ENCODE measurements around the gene CD248.
"Not testable (repeated sequence)": the region's sequence is repeated elsewhere in the genome, so short reads cannot be mapped to it uniquely, and the experiment has no call there.

CD248 gene

GRCh38 chr11:66316849-66317251 lies at the start of gene CD248:
Gene CD248 (minus strand): TSS chr11:66317044. CDS start chr11:66317027, 17 bp downstream.
- no peak for DNase-seq (ENCODE audit: low spot score)

GRCh38 chr11:66365711-66366619 lies 49.1 kb upstream of the CD248 start:
- no peak for DNase-seq (ENCODE audit: low spot score)

GRCh38 chr11:66365166-66365565 lies 48.3 kb upstream of the CD248 start:
- DNase-seq (ENCODE audit: low spot score) = no peak

GRCh38 chr11:66363805-66364535 lies 47.1 kb upstream of the CD248 start:
- no peak for DNase-seq (ENCODE audit: low spot score)

GRCh38 chr11:66363187-66363601 lies 46.4 kb upstream of the CD248 start:
- DNase-seq (ENCODE audit: low spot score) = no peak

GRCh38 chr11:66362481-66363147 lies 45.8 kb upstream of the CD248 start:
- no peak for DNase-seq (ENCODE audit: low spot score)

GRCh38 chr11:66361502-66361941 lies 44.7 kb upstream of the CD248 start:
- no peak for DNase-seq (ENCODE audit: low spot score)

GRCh38 chr11:66360406-66361073 lies 43.7 kb upstream of the CD248 start:
- no peak for DNase-seq (ENCODE audit: low spot score)

GRCh38 chr11:66359662-66360087 lies 42.8 kb upstream of the CD248 start:
- no peak for DNase-seq (ENCODE audit: low spot score)

GRCh38 chr11:66350560-66351235 lies 33.9 kb upstream of the CD248 start:
- DNase-seq (ENCODE audit: low spot score) = not testable (repeated sequence)

- no peak for DNase-seq (ENCODE audit: low spot score)
These were observed 32.2 kb upstream of the CD248 start for GRCh38 chr11:66349084-66349386.

GRCh38 chr11:66347425-66348276 lies 30.8 kb upstream of the CD248 start, which contains the start of gene B4GAT1:
Gene B4GAT1 (minus strand): TSS chr11:66347629. CDS start chr11:66347545, 84 bp downstream.
- peak; percentile 88 for DNase-seq (ENCODE audit: low spot score)

GRCh38 chr11:66346476-66347424 lies 29.9 kb upstream of the CD248 start:
- no peak for DNase-seq (ENCODE audit: low spot score)

GRCh38 chr11:66345316-66345649 lies 28.4 kb upstream of the CD248 start:
- no peak for DNase-seq (ENCODE audit: low spot score)

- peak; percentile 96 for DNase-seq (ENCODE audit: low spot score)
These were observed 27.9 kb upstream of the CD248 start, which contains the start of gene BRMS1 for GRCh38 chr11:66344550-66345315. Gene BRMS1 (minus strand): TSS chr11:66345104. CDS start chr11:66342234, 2,870 bp downstream.

GRCh38 chr11:66343176-66343575 lies 26.3 kb upstream of the CD248 start:
- no peak for DNase-seq (ENCODE audit: low spot score)

GRCh38 chr11:66341502-66342126 lies 24.8 kb upstream of the CD248 start:
- DNase-seq (ENCODE audit: low spot score) = no peak
